IMR-90 (cell line): Measurements from ENCODE around the gene DERA. TPM values are rescaled to one million over a fixed set of nuclear protein-coding genes. Genes with fewer than 3 reads are reported as not detected.

Experiments
- ATAC-seq: fragments of 200-7000 bp; cut with Tn5 transposase; 2 replicates; pipeline ENCODE4 v1.9.1; 2020; ENCODE audit warnings: low read depth, mild to moderate bottlenecking, moderate library complexity
- BruUV-seq: library from RNA; stranded (reverse); fragments of 400-500 nt; replicated peaks from 2 replicates; lab custom pipeline; 2021; lab: Mats Ljungman, UMichigan
- CTCF ChIA-PET: fragments of 300-600 bp; formaldehyde crosslinking; extraction: SDS; loops from one replicate; lab custom pipeline; 2021; ENCODE audit warnings: antibody characterized with exemption; lab: Yijun Ruan, JAX
- POLR2A ChIA-PET: fragments of 300-600 bp; sonication (Branson Sonifier 250); formaldehyde crosslinking; loops from one replicate; lab custom pipeline; 2022; ENCODE audit warnings: antibody characterized with exemption; ENCODE audit not compliant: unreplicated experiment; lab: Charles Lee
- DNase-seq: peaks from one replicate; pipeline ENCODE4 v3.0.0; 2013
- H2AFZ ChIP-seq: replicated peaks from 2 replicates; pipeline ENCODE3; 2013; ENCODE audit warnings: low read length, mild to moderate bottlenecking; ENCODE audit not compliant: poor library complexity
- H2AK5ac ChIP-seq: 2 replicates; pipeline ENCODE4 v1.6.1; 2013; ENCODE audit warnings: low read depth, low read length, inconsistent platforms
- H2AK9ac ChIP-seq: replicated peaks from 2 replicates; pipeline ENCODE3; 2013; ENCODE audit warnings: mild to moderate bottlenecking, low read depth, low read length, moderate library complexity; ENCODE audit not compliant: poor library complexity
- H2BK120ac ChIP-seq: 2 replicates; pipeline ENCODE4 v1.6.1; 2013; ENCODE audit warnings: low read depth, low read length, inconsistent platforms
- H2BK15ac ChIP-seq: 3 replicates; pipeline ENCODE4 v1.6.1; 2013; ENCODE audit warnings: low read depth, low read length, inconsistent platforms
- H2BK20ac ChIP-seq: 2 replicates; pipeline ENCODE4 v1.6.1; 2013; ENCODE audit warnings: low read depth, mild to moderate bottlenecking, inconsistent platforms, low read length, moderate library complexity
- H2BK5ac ChIP-seq: 2 replicates; pipeline ENCODE4 v1.6.1; 2013; ENCODE audit warnings: mild to moderate bottlenecking, low read depth, low read length, inconsistent platforms; ENCODE audit not compliant: poor library complexity, severe bottlenecking
- H3K14ac ChIP-seq: replicated peaks from 2 replicates; pipeline ENCODE4 v1.6.1; 2013; ENCODE audit warnings: low read depth, low read length, inconsistent platforms
- H3K18ac ChIP-seq: 2 replicates; pipeline ENCODE4 v1.6.1; 2013; ENCODE audit warnings: low read depth, low read length, control low read depth
- H3K23ac ChIP-seq: 2 replicates; pipeline ENCODE4 v1.6.1; 2013; ENCODE audit warnings: low read depth, low read length, inconsistent platforms
- H3K27ac ChIP-seq: 2 replicates; pipeline ENCODE4 v1.5.1; 2013; ENCODE audit warnings: mild to moderate bottlenecking, control low read depth, low read length; ENCODE audit not compliant: insufficient read depth
- H3K27me3 ChIP-seq: 2 replicates; pipeline ENCODE4 v1.6.1; 2013; ENCODE audit warnings: low read length; ENCODE audit not compliant: control insufficient read depth, insufficient read depth
- H3K36me3 ChIP-seq: 2 replicates; pipeline ENCODE4 v1.6.1; 2013; ENCODE audit warnings: low read length, mixed read lengths; ENCODE audit not compliant: control insufficient read depth, insufficient read depth
- H3K4ac ChIP-seq: 2 replicates; pipeline ENCODE4 v1.6.1; 2013; ENCODE audit warnings: low read depth, low read length, inconsistent platforms
- H3K4me1 ChIP-seq: 2 replicates; pipeline ENCODE4 v1.6.1; 2013; ENCODE audit warnings: low read length, mixed read lengths; ENCODE audit not compliant: control insufficient read depth, insufficient read depth
- H3K4me2 ChIP-seq: 2 replicates; pipeline ENCODE4 v1.6.1; 2013; ENCODE audit warnings: low read depth, mild to moderate bottlenecking, control low read depth, low read length, moderate library complexity
- H3K4me3 ChIP-seq: 2 replicates; pipeline ENCODE4 v1.5.1; 2013; ENCODE audit warnings: low read depth, mild to moderate bottlenecking, control low read depth, low read length, moderate library complexity; ENCODE audit not compliant: insufficient read depth
- H3K56ac ChIP-seq: 2 replicates; pipeline ENCODE4 v1.6.1; 2013; ENCODE audit warnings: low read length, inconsistent platforms; ENCODE audit not compliant: insufficient read depth; ENCODE audit errors: extremely low read depth
- H3K79me1 ChIP-seq, 2 experiments: 2 replicates each; pipeline ENCODE4 v1.6.1; 2013; ENCODE audit warnings: low read length in 2 of 2, inconsistent platforms in 1 of 2, low read depth in 1 of 2
- H3K9ac ChIP-seq: 2 replicates; pipeline ENCODE4 v1.6.1; 2013; ENCODE audit warnings: low read depth, low read length, control low read depth
- H3K9me1 ChIP-seq: 2 replicates; pipeline ENCODE4 v1.6.1; 2013; ENCODE audit warnings: low read length, inconsistent platforms; ENCODE audit not compliant: insufficient read depth
- H3K9me3 ChIP-seq: 2 replicates; pipeline ENCODE4 v1.6.1; 2013; ENCODE audit warnings: low read length; ENCODE audit not compliant: control insufficient read depth, insufficient read depth
- H4K20me1 ChIP-seq: 2 replicates; pipeline ENCODE4 v1.6.1; 2013; ENCODE audit warnings: low read length, inconsistent platforms; ENCODE audit not compliant: insufficient read depth
- H4K5ac ChIP-seq: 2 replicates; pipeline ENCODE4 v1.6.1; 2013; ENCODE audit warnings: mild to moderate bottlenecking, low read depth, low read length, control low read depth
- H4K8ac ChIP-seq, 2 experiments: 2 replicates each; pipeline ENCODE4 v1.6.1; 2013; ENCODE audit warnings: low read depth in 2 of 2, low read length in 2 of 2, control low read depth in 1 of 2, inconsistent platforms in 1 of 2
- H4K91ac ChIP-seq: 2 replicates; pipeline ENCODE4 v1.6.1; 2013; ENCODE audit warnings: low read depth, low read length, inconsistent platforms; ENCODE audit not compliant: insufficient read depth
- BHLHE40 ChIP-seq: fragments of 150-350 bp; IDR thresholded peaks from 2 replicates; pipeline ENCODE4 v1.6.1; 2016; ENCODE audit warnings: mild to moderate bottlenecking, low read depth, low read length
- CEBPB ChIP-seq: IDR thresholded peaks from 2 replicates; pipeline ENCODE4 v1.6.1; 2012; ENCODE audit warnings: low read depth, low read length, improper control_type of control experiment
- CHD1 ChIP-seq: IDR thresholded peaks from 2 replicates; pipeline ENCODE4 v1.6.1; 2012; ENCODE audit warnings: low read depth, low read length, improper control_type of control experiment
- FOS ChIP-seq: fragments of 150-350 bp; IDR thresholded peaks from 2 replicates; pipeline ENCODE4 v1.6.1; 2016; ENCODE audit warnings: low read depth, low read length
- RAD21 ChIP-seq: IDR thresholded peaks from 2 replicates; pipeline ENCODE4 v1.6.1; 2012; ENCODE audit warnings: low read length, improper control_type of control experiment
- SMC3 ChIP-seq: fragments of 150-350 bp; IDR thresholded peaks from 2 replicates; pipeline ENCODE4 v1.6.1; 2016; ENCODE audit warnings: low read depth, mild to moderate bottlenecking, antibody characterized with exemption, low read length, moderate library complexity
- WGBS, 2 experiments: methylation state at CpG; one replicate each; pipeline versions ENCODE4 v1.1.5 to v1.1.7; 2013; ENCODE audit warnings: missing lambda C conversion rate in 2 of 2; ENCODE audit not compliant: insufficient read length in 1 of 2; ENCODE audit errors: extremely low coverage in 2 of 2; 5-methylcytosine and 5-hydroxymethylcytosine counted together
- dilution Hi-C: fragments of 300-500 bp; cut with HindIII; formaldehyde crosslinking; loops from one replicate; pipeline ENCODE4 v1.14.3; 2018; ENCODE audit warnings: low sequenced_read_pairs; ENCODE audit not compliant: unreplicated experiment
- in situ Hi-C: fragments of 300-500 bp; cut with MboI; formaldehyde crosslinking; loops from 3 replicates; pipeline ENCODE4 v1.14.3; 2019; ENCODE audit warnings: low sequenced_read_pairs, inconsistent platforms, mixed read lengths
- intact Hi-C: fragments of 100-400 bp; cut with micrococcal nuclease; formaldehyde crosslinking; loops from 2 replicates; pipeline ENCODE4 v1.10.0; 2022
- polyA plus RNA-seq, 3 experiments: library from polyadenylated mRNA; depleted of rRNA; stranded (reverse); fragments of >200 nt; gene quantifications; 2 replicates each; pipeline ENCODE4 v1.2.3, GENCODE V29; 2012; ENCODE audit warnings: low replicate concordance in 1 of 3
- total RNA-seq: library from RNA; depleted of rRNA; stranded (reverse); fragments of >200 nt; gene quantifications from 2 replicates; pipeline ENCODE4 v1.2.3, GENCODE V29; 2012
- TF ChIP-seq, protein P1 (sequence below): fragments of 150-350 bp; IDR thresholded peaks from 2 replicates; pipeline ENCODE4 v1.6.1; 2016; ENCODE audit warnings: low read depth, mild to moderate bottlenecking, low read length, moderate library complexity, borderline replicate concordance

The DERA gene
- total and polyA plus RNA-seq, 2 of the 4 experiments (the other 2 are of a cell fraction): 28.1 to 58.6 TPM

DNA sequence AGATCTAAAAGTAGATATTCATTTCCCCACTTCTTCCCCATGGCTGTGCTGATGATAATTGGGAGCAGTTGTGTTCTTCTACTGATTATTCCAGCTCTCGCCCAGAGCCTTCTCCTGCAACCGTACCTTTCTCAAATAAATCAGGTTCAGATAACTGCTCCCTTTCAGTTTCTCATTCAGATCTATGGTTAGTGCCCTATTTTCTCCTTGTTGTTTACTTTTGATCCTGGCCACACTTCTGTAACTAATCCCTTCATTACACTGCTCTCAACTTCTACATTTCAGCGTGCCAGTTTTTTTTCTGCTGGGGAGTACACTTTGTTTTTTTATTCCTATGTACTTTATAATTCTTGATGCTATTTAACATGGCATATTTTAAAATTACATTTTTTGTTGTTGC lies 31.7 kb upstream of the DERA start:
- CTCF ChIA-PET: no interaction called here
- no peak overlapping the region for H3K14ac ChIP-seq
- no peak overlapping the region for H2BK120ac ChIP-seq
- peaks cover 2% of the 10 kb centered on the region; the same call in 1 of the 2 replicates for H3K36me3 ChIP-seq
- no peaks in the 10 kb centered on the region for H3K9me3 ChIP-seq
- H2BK5ac ChIP-seq: no peak overlapping the region
- ATAC-seq (no peak), DNase-seq (no peak)
- H3K79me1 ChIP-seq: peaks cover 0 to 5% of the 10 kb centered on the region in 2 experiments; a peak in 1 of 4 replicates
- TF ChIP-seq CHD1 (no peak), RAD21 (no peak), SMC3 (no peak), CEBPB (no peak), FOS (no peak), BHLHE40 (no peak)
- TF ChIP-seq, protein P1, sequence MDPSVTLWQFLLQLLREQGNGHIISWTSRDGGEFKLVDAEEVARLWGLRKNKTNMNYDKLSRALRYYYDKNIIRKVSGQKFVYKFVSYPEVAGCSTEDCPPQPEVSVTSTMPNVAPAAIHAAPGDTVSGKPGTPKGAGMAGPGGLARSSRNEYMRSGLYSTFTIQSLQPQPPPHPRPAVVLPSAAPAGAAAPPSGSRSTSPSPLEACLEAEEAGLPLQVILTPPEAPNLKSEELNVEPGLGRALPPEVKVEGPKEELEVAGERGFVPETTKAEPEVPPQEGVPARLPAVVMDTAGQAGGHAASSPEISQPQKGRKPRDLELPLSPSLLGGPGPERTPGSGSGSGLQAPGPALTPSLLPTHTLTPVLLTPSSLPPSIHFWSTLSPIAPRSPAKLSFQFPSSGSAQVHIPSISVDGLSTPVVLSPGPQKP: no peak
- no peak overlapping the region for H2AFZ ChIP-seq
- no TSS peak for BruUV-seq
- intact Hi-C loops (no loop called here), dilution Hi-C loops (no loop called here), in situ Hi-C loops (loop anchor here (25.0 kb wide), 1 partner anchor 1092 kb away; no protein-coding TSS in a partner anchor)
- no peak overlapping the region for H3K4ac ChIP-seq
- no peak overlapping the region for H3K4me2 ChIP-seq
- H3K56ac ChIP-seq: no peak overlapping the region
- peaks cover 6% of the 10 kb centered on the region for H3K4me1 ChIP-seq
- H3K27ac ChIP-seq: no peak overlapping the region
- H4K5ac ChIP-seq: no peak overlapping the region
- no peak overlapping the region for H2AK5ac ChIP-seq
- no peak overlapping the region for H2BK20ac ChIP-seq
- H3K23ac ChIP-seq: no peak overlapping the region
- H4K91ac ChIP-seq: no peak overlapping the region
- H2BK15ac ChIP-seq: no peak overlapping the region
- no peaks in the 10 kb centered on the region for H3K27me3 ChIP-seq
- H4K20me1 ChIP-seq: peaks cover 20% of the 10 kb centered on the region
- H3K4me3 ChIP-seq: no peak overlapping the region
- H4K8ac ChIP-seq: no peak overlapping the region
- no peak overlapping the region for H3K9ac ChIP-seq
- no peak overlapping the region for H3K18ac ChIP-seq
- H2AK9ac ChIP-seq: no peak overlapping the region
- H3K9me1 ChIP-seq: no peaks in the 10 kb centered on the region
- WGBS, 2 experiments: no CpG with 5 or more reads among the region's 3 CpGs
- POLR2A ChIA-PET: no interaction called here
